ENCODE measurements around the gene ZNF646. TPM values are rescaled to one million over a fixed set of nuclear protein-coding genes. Genes with fewer than 3 reads are reported as not detected.

The ZNF646 gene
- total RNA-seq, 1 experiment from 2014 or later: 26.8 TPM

DNA sequence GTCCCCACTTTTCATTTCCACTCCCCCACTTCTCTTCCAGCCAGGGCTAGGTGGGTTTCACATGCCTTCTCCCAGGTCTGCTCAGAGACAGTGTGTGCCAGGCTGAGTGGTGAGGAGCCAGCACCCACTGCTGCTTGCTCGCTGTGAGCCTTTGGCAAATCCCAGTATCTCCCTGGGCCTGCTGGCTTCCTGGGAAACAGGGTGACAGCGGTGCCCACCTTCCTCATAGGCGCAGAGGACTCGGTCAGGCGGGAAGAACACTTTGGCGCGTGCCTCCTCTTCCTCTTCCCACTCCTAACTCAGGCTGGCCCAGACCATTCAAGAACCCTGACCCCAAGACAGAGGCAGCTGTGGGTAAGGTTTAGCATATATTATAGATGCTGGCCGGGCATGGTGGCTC is 15.0 kb downstream of the ZNF646 start:
- H3K27ac ChIP-seq (ENCODE audit: low read length): no peak overlapping the region
- ATAC-seq (no peak), DNase-seq (ENCODE audit: low read depth, low spot score) (no peak)
- ChIA-PET CTCF (no interaction called here), POLR2A (interaction anchor here (0.5 kb wide), 1 partner anchor 348 kb away, joined by 3 read pairs; no protein-coding TSS in a partner anchor)
- no peaks in the 10 kb centered on the region for H3K9me3 ChIP-seq (ENCODE audit: control insufficient read depth, insufficient read depth, low read depth, low read length)
- H3K27me3 ChIP-seq (ENCODE audit: control insufficient read depth, insufficient read depth, low read length): no peaks in the 10 kb centered on the region
- H3K36me3 ChIP-seq (ENCODE audit: control insufficient read depth, insufficient read depth, low read length): no peaks in the 10 kb centered on the region; the same call in 1 of the 2 replicates
- no peak overlapping the region for H3K4me3 ChIP-seq (ENCODE audit: low read depth in 2 of 2, low read length in 2 of 2)
- intact Hi-C loops (cut with micrococcal nuclease; ENCODE audit: unreplicated experiment): no loop called here
- TF ChIP-seq, protein P1, sequence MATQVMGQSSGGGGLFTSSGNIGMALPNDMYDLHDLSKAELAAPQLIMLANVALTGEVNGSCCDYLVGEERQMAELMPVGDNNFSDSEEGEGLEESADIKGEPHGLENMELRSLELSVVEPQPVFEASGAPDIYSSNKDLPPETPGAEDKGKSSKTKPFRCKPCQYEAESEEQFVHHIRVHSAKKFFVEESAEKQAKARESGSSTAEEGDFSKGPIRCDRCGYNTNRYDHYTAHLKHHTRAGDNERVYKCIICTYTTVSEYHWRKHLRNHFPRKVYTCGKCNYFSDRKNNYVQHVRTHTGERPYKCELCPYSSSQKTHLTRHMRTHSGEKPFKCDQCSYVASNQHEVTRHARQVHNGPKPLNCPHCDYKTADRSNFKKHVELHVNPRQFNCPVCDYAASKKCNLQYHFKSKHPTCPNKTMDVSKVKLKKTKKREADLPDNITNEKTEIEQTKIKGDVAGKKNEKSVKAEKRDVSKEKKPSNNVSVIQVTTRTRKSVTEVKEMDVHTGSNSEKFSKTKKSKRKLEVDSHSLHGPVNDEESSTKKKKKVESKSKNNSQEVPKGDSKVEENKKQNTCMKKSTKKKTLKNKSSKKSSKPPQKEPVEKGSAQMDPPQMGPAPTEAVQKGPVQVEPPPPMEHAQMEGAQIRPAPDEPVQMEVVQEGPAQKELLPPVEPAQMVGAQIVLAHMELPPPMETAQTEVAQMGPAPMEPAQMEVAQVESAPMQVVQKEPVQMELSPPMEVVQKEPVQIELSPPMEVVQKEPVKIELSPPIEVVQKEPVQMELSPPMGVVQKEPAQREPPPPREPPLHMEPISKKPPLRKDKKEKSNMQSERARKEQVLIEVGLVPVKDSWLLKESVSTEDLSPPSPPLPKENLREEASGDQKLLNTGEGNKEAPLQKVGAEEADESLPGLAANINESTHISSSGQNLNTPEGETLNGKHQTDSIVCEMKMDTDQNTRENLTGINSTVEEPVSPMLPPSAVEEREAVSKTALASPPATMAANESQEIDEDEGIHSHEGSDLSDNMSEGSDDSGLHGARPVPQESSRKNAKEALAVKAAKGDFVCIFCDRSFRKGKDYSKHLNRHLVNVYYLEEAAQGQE (IDR thresholded peaks at IDR 0.05; ENCODE audit: insufficient read depth in 1 of 2, low read depth in 2 of 2, low read length in 1 of 2): no peak
- no peak for TF ChIP-seq POLR2AphosphoS5 (IDR thresholded peaks at IDR 0.05; ENCODE audit: low read depth, low read length)
- no peak for TF ChIP-seq TCF7L2 (IDR thresholded peaks at IDR 0.05; ENCODE audit: low read depth, low read length)
- no peak for TF ChIP-seq SIN3A (IDR thresholded peaks at IDR 0.05; ENCODE audit: borderline replicate concordance, insufficient read depth, low read depth, low read length)
- TF ChIP-seq, protein P2, sequence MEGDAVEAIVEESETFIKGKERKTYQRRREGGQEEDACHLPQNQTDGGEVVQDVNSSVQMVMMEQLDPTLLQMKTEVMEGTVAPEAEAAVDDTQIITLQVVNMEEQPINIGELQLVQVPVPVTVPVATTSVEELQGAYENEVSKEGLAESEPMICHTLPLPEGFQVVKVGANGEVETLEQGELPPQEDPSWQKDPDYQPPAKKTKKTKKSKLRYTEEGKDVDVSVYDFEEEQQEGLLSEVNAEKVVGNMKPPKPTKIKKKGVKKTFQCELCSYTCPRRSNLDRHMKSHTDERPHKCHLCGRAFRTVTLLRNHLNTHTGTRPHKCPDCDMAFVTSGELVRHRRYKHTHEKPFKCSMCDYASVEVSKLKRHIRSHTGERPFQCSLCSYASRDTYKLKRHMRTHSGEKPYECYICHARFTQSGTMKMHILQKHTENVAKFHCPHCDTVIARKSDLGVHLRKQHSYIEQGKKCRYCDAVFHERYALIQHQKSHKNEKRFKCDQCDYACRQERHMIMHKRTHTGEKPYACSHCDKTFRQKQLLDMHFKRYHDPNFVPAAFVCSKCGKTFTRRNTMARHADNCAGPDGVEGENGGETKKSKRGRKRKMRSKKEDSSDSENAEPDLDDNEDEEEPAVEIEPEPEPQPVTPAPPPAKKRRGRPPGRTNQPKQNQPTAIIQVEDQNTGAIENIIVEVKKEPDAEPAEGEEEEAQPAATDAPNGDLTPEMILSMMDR (IDR thresholded peaks at IDR 0.05): no peak
- in situ Hi-C loops (cut with HindIII; ENCODE audit: low pct_unique_long_range_greater_than_20kb, low sequenced_read_pairs): no loop called here
- peaks cover 4% of the 10 kb centered on the region; the same call in 1 of the 2 replicates for H3K4me1 ChIP-seq (ENCODE audit: control insufficient read depth, insufficient read depth, low read length)
- BruUV-seq (replicated peaks): no TSS peak

DNA sequence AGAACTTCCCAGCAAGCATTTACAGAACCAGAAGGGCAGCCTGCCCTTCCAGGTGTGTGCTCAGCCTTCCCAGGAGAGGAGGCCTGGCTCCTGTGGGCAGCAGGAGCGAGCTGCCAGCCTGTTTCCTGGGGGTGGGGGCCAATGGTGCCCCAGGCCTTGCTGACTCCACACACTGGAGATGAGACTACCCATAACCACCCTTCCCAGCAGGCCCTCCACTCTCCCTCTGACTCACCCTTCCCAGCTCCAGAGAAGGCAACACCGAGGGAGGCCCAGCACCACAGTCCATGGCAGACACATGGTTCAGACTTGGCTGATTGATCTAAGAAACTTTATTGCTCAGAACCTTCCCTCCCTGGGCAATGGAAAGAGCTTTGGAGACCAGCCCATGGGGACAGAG is 16.3 kb downstream of the ZNF646 start:
- CTCF ChIA-PET: interaction anchor here (0.7 kb wide), 1 partner anchor 93 kb away, joined by 3 read pairs; no protein-coding TSS in a partner anchor
- no peak overlapping the region for H3K27ac ChIP-seq (ENCODE audit: low read length)
- in situ Hi-C loops (cut with HindIII; ENCODE audit: low pct_unique_long_range_greater_than_20kb, low sequenced_read_pairs) (no loop called here), intact Hi-C loops (cut with micrococcal nuclease; ENCODE audit: unreplicated experiment) (loop anchor here (10.0 kb wide), 1 partner anchor 56 kb away; the partner anchor contains the start of gene STX4)
- no peaks in the 10 kb centered on the region for H3K9me3 ChIP-seq (ENCODE audit: control insufficient read depth, insufficient read depth, low read depth, low read length)
- TF ChIP-seq SIN3A (IDR thresholded peaks at IDR 0.05; ENCODE audit: borderline replicate concordance, insufficient read depth, low read depth, low read length) (no peak), POLR2AphosphoS5 (IDR thresholded peaks at IDR 0.05; ENCODE audit: low read depth, low read length) (no peak), TCF7L2 (IDR thresholded peaks at IDR 0.05; ENCODE audit: low read depth, low read length) (no peak)
- TF ChIP-seq, protein P2 (IDR thresholded peaks at IDR 0.05): no peak
- TF ChIP-seq, protein P1 (IDR thresholded peaks at IDR 0.05; ENCODE audit: insufficient read depth in 1 of 2, low read depth in 2 of 2, low read length in 1 of 2): no peak
- no peak overlapping the region for H3K4me3 ChIP-seq (ENCODE audit: low read depth in 2 of 2, low read length in 2 of 2)
- ATAC-seq (no peak), DNase-seq (ENCODE audit: low read depth, low spot score) (no peak)
- POLR2A ChIA-PET: no interaction called here
- H3K36me3 ChIP-seq (ENCODE audit: control insufficient read depth, insufficient read depth, low read length): no peaks in the 10 kb centered on the region; the same call in 1 of the 2 replicates
- no TSS peak for BruUV-seq (replicated peaks)
- no peaks in the 10 kb centered on the region for H3K27me3 ChIP-seq (ENCODE audit: control insufficient read depth, insufficient read depth, low read length)
- H3K4me1 ChIP-seq (ENCODE audit: control insufficient read depth, insufficient read depth, low read length): peaks cover 4% of the 10 kb centered on the region

Data from Panc1 (cell line).